ENCODE results near the gene FGF4.

DNA sequence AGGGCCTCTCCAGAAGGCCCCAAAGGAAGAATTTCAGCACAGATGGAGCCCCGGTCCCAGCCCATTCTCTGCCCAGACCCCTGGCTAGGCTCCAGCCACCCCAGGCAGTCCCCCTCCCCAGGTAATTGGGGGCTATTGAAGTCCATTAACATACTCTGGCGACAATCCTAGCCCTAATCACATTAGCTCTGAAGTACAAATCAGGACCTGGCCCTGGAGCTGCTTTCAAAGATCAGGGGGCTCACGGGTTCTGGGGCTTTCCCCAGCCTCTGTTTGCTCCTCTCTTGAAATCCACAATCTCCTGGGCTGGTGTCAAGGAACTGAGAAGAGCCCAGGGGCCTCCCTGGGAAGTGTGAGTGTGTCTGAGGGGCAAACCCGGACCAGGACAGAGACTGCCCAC, 22.3 kb downstream of the FGF4 start:
- TF ChIP-seq EZH2 (IDR thresholded peaks at IDR 0.05), result no peak
- TF ChIP-seq POLR2AphosphoS5 (IDR thresholded peaks at IDR 0.05; ENCODE audit: borderline replicate concordance, low read depth, low read length), result no peak
- no peak for TF ChIP-seq FOXP2 (optimal IDR thresholded peaks at IDR 0.05; ENCODE audit: control extremely low read depth, extremely low read length, insufficient read depth)
